ENCODE measurements around the gene FER1L5. TPM values are rescaled to one million over a fixed set of nuclear protein-coding genes. Genes with fewer than 3 reads are reported as not detected.

The FER1L5 gene
- total and polyA plus RNA-seq, 9 of the 15 experiments (the other 6 are each of a cell fraction or from before 2014, with no cell fraction given) = 0.01 TPM; not detected in 6

DNA sequence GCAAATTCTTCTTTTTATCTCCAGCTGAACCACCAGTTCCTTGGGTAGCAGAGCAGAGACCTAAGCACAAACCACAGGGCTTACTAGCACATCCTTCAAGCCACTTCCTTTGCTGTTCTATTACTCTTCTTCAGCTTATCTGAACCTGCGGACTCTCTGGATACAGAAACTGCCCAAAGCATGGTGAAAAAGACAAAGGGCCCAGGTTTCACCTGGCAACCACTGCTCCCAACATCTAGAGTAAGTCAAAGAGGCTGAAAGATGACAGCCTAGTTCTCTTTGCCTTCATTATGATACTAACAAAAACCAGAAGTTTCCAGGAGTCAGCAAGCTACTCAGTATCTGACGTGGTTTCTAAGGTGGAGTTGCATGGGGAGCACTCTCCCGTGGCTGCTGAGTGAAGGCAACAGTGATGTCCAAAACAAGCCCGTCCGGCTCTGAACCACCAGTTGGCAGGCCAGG is 47.8 kb upstream of the FER1L5 start:
- H3K9me3 ChIP-seq (replicated peaks; ENCODE audit: control insufficient read depth, insufficient read depth, low read depth, low read length) = no peaks in the 10 kb centered on the region
- no TSS peak for BruUV-seq (replicated peaks)
- FAIRE-seq (no peak), DNase-seq (ENCODE audit: extremely low read depth in 1 of 4, low spot score in 3 of 4) (no peak), ATAC-seq (no peak)
- no peaks in the 10 kb centered on the region; a peak in 2 of 5 replicates for H3K4me1 ChIP-seq (replicated peaks in 1 of 2; ENCODE audit: control insufficient read depth in 2 of 2, insufficient read depth in 2 of 2, low read length in 2 of 2)
- peaks cover 74% of the 10 kb centered on the region for H3K36me3 ChIP-seq (ENCODE audit: control insufficient read depth, insufficient read depth, low read length)
- in situ Hi-C loops (cut with MboI) = no loop called here
- H3K27ac ChIP-seq (ENCODE audit: extremely low read depth, low read depth, low read length) = no peak overlapping the region
- H4K20me1 ChIP-seq (replicated peaks; ENCODE audit: control insufficient read depth, insufficient read depth, low read length) = no peaks in the 10 kb centered on the region
- WGBS (ENCODE audit: insufficient coverage, low coverage, missing lambda C conversion rate) = 97% methylated on average over 5 of the region's 5 CpGs
- TF ChIP-seq ZNF655 (CRISPR knock-in tag; IDR thresholded peaks at IDR 0.05) = no peak
- TF ChIP-seq XRCC5 (IDR thresholded peaks at IDR 0.05; ENCODE audit: low read depth, low read length) = no peak
- TF ChIP-seq, protein P1, sequence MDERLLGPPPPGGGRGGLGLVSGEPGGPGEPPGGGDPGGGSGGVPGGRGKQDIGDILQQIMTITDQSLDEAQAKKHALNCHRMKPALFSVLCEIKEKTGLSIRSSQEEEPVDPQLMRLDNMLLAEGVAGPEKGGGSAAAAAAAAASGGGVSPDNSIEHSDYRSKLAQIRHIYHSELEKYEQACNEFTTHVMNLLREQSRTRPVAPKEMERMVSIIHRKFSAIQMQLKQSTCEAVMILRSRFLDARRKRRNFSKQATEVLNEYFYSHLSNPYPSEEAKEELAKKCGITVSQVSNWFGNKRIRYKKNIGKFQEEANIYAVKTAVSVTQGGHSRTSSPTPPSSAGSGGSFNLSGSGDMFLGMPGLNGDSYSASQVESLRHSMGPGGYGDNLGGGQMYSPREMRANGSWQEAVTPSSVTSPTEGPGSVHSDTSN (CRISPR knock-in tag; IDR thresholded peaks at IDR 0.05; ENCODE audit: low read depth) = no peak
- TF ChIP-seq, protein P1 (tag; conservative IDR thresholded peaks at IDR 0.05; ENCODE audit: low read depth) = no peak
- no peak for TF ChIP-seq MCM7 (IDR thresholded peaks at IDR 0.05)
- TF ChIP-seq CC2D1A (IDR thresholded peaks at IDR 0.05) = no peak
- TF ChIP-seq MITF (IDR thresholded peaks at IDR 0.05) = no peak
- no peak for TF ChIP-seq FOXA1 (IDR thresholded peaks at IDR 0.05; ENCODE audit: borderline replicate concordance)
- TF ChIP-seq ZNF175 (CRISPR knock-in tag; IDR thresholded peaks at IDR 0.05; ENCODE audit: low read depth) = no peak
- no peak for TF ChIP-seq NR0B1 (IDR thresholded peaks at IDR 0.05; ENCODE audit: partially characterized antibody)
- no peak for TF ChIP-seq ETV1 (tag; conservative IDR thresholded peaks at IDR 0.05; ENCODE audit: low read depth)
- no peak for TF ChIP-seq CREBBP (IDR thresholded peaks at IDR 0.05; ENCODE audit: low read depth, low read length)
- no peak for TF ChIP-seq ARNT (IDR thresholded peaks at IDR 0.05)
- POLR2A ChIA-PET = interaction anchor here (0.6 to 2.6 kb wide), 2 partner anchors 12 to 41 kb away, joined by 3 to 7 read pairs; no protein-coding TSS in a partner anchor
- H3K4me2 ChIP-seq (ENCODE audit: insufficient read depth, low read length) = no peak overlapping the region
- no peak overlapping the region for H3K4me3 ChIP-seq
- intact Hi-C loops (cut with micrococcal nuclease) = no loop called here
- no peaks in the 10 kb centered on the region for H3K79me2 ChIP-seq (ENCODE audit: control insufficient read depth, insufficient read depth, low read length)
- no peaks in the 10 kb centered on the region for H3K27me3 ChIP-seq (ENCODE audit: control insufficient read depth in 2 of 2, insufficient read depth in 2 of 2, low read length in 2 of 2)
- no peak overlapping the region for H2AFZ ChIP-seq (ENCODE audit: low read depth, low read length)
- H3K9ac ChIP-seq (ENCODE audit: insufficient read depth in 1 of 2, low read depth in 2 of 2, low read length in 2 of 2) = no peak overlapping the region
- no peaks in the 10 kb centered on the region for H3K9me1 ChIP-seq (ENCODE audit: control insufficient read depth, insufficient read depth, low read length)
- CTCF ChIA-PET (ENCODE audit: low intra/inter-chr PET ratio) = no interaction called here
